GM21381 (cell line): ENCODE results near the gene GJA3.

ENCODE experiments used
- ATAC-seq: cut with Tn5 transposase; IDR thresholded peaks from one replicate; pipeline ENCODE4 v1.9.1; 2021; ENCODE audit warnings: mild to moderate bottlenecking, moderate library complexity; ENCODE audit not compliant: unreplicated experiment

GJA3 gene

GRCh38 chr13:20160306-20161274 is at the start of gene GJA3:
GJA3 (minus strand) TSS chr13:20161052; CDS start chr13:20143288, 17,764 bp downstream.
- peak; percentile 55 for ATAC-seq

GRCh38 chr13:20209948-20210347 is 49.1 kb upstream of the GJA3 start:
- ATAC-seq = no peak

- ATAC-seq = no peak
Observed at GRCh38 chr13:20206698-20207235, 45.9 kb upstream of the GJA3 start.

GRCh38 chr13:20206065-20206697 is 45.3 kb upstream of the GJA3 start:
- no peak for ATAC-seq

GRCh38 chr13:20198781-20199180 is 37.9 kb upstream of the GJA3 start:
- no peak for ATAC-seq

- ATAC-seq = no peak
Observed at GRCh38 chr13:20197361-20197834, 36.5 kb upstream of the GJA3 start.

GRCh38 chr13:20195801-20196200 is 34.9 kb upstream of the GJA3 start:
- ATAC-seq = no peak

- no peak for ATAC-seq
Observed at GRCh38 chr13:20193907-20194631, 33.2 kb upstream of the GJA3 start.

- ATAC-seq = no peak
Observed at GRCh38 chr13:20193162-20193906, 32.5 kb upstream of the GJA3 start.

- ATAC-seq = no peak
Observed at GRCh38 chr13:20192836-20193161, 31.9 kb upstream of the GJA3 start, which contains the start of gene GJB2. GJB2 (minus strand) TSS chr13:20192938; CDS start chr13:20189581, 3,357 bp downstream.

GRCh38 chr13:20192158-20192835 is 31.4 kb upstream of the GJA3 start:
- ATAC-seq = no peak

GRCh38 chr13:20191311-20192157 is 30.7 kb upstream of the GJA3 start:
- no peak for ATAC-seq

GRCh38 chr13:20190481-20191310 is 29.8 kb upstream of the GJA3 start:
- no peak for ATAC-seq

GRCh38 chr13:20190076-20190475 is 29.2 kb upstream of the GJA3 start:
- ATAC-seq = no peak

GRCh38 chr13:20188667-20189553 is 28.1 kb upstream of the GJA3 start:
- ATAC-seq = no peak

GRCh38 chr13:20186771-20187170 is 25.9 kb upstream of the GJA3 start:
- ATAC-seq = no peak
